ENCODE results near the gene DGCR2.

Gene DGCR2

GRCh38 chr22:19070397-19071169 lies 51.6 kb downstream of the DGCR2 start:
- no peaks in the 10 kb centered on the region for H3K27me3 Mint-ChIP-seq (ENCODE audit: low read depth)
- H3K27ac Mint-ChIP-seq: no peak overlapping the region
- H3K36me3 Mint-ChIP-seq (ENCODE audit: low read depth): peaks cover 42% of the 10 kb centered on the region
- H3K4me1 Mint-ChIP-seq: peaks cover 7% of the 10 kb centered on the region
- no peak overlapping the region for H3K4me3 Mint-ChIP-seq
- no peak for TF ChIP-seq CTCF (IDR thresholded peaks at IDR 0.05; ENCODE audit: unreplicated experiment in 3 of 3)
- H3K9me3 Mint-ChIP-seq: no peaks in the 10 kb centered on the region

GRCh38 chr22:19069451-19069850 lies 52.8 kb downstream of the DGCR2 start:
- Mint-ChIP-seq H3K27me3 (ENCODE audit: low read depth) (no peaks in the 10 kb centered on the region), H3K4me3 (no peak overlapping the region), H3K36me3 (ENCODE audit: low read depth) (peaks cover 50% of the 10 kb centered on the region), H3K27ac (no peak overlapping the region), H3K4me1 (peaks cover 7% of the 10 kb centered on the region), H3K9me3 (no peaks in the 10 kb centered on the region)
- no peak for TF ChIP-seq CTCF (IDR thresholded peaks at IDR 0.05; ENCODE audit: unreplicated experiment in 3 of 3)

GRCh38 chr22:19068784-19069271 lies 53.4 kb downstream of the DGCR2 start:
- H3K27me3 Mint-ChIP-seq (ENCODE audit: low read depth): no peaks in the 10 kb centered on the region
- H3K27ac Mint-ChIP-seq: no peak overlapping the region
- TF ChIP-seq CTCF (IDR thresholded peaks at IDR 0.05; ENCODE audit: unreplicated experiment in 3 of 3): no peak
- H3K36me3 Mint-ChIP-seq (ENCODE audit: low read depth): peaks cover 53% of the 10 kb centered on the region
- peaks cover 7% of the 10 kb centered on the region for H3K4me1 Mint-ChIP-seq
- H3K4me3 Mint-ChIP-seq: no peak overlapping the region
- no peaks in the 10 kb centered on the region for H3K9me3 Mint-ChIP-seq

GRCh38 chr22:19067696-19068348 lies 54.4 kb downstream of the DGCR2 start:
- H3K4me3 Mint-ChIP-seq: no peak overlapping the region
- TF ChIP-seq CTCF (IDR thresholded peaks at IDR 0.05; ENCODE audit: unreplicated experiment in 3 of 3): no peak
- H3K36me3 Mint-ChIP-seq (ENCODE audit: low read depth): peaks cover 57% of the 10 kb centered on the region
- H3K27ac Mint-ChIP-seq: no peak overlapping the region
- H3K9me3 Mint-ChIP-seq: no peaks in the 10 kb centered on the region
- H3K4me1 Mint-ChIP-seq: no peaks in the 10 kb centered on the region
- H3K27me3 Mint-ChIP-seq (ENCODE audit: low read depth): no peaks in the 10 kb centered on the region

GRCh38 chr22:19066531-19067271 lies 55.5 kb downstream of the DGCR2 start:
- no peak for TF ChIP-seq CTCF (IDR thresholded peaks at IDR 0.05; ENCODE audit: unreplicated experiment in 3 of 3)
- Mint-ChIP-seq H3K9me3 (no peaks in the 10 kb centered on the region), H3K27ac (no peak overlapping the region), H3K4me3 (no peak overlapping the region), H3K4me1 (no peaks in the 10 kb centered on the region), H3K36me3 (ENCODE audit: low read depth) (peaks cover 55% of the 10 kb centered on the region), H3K27me3 (ENCODE audit: low read depth) (no peaks in the 10 kb centered on the region)
